IPS-18a (cell line): Measurements from ENCODE around the gene GPX8.

Experiments used
- H3K27ac ChIP-seq: one replicate; pipeline ENCODE4 v1.5.1; 2013; ENCODE audit warnings: low read length
- H3K27me3 ChIP-seq: one replicate; pipeline ENCODE4 v1.6.1; 2013; ENCODE audit warnings: mild to moderate bottlenecking, low read length; ENCODE audit not compliant: control insufficient read depth, insufficient read depth
- H3K36me3 ChIP-seq: one replicate; pipeline ENCODE4 v1.6.1; 2013; ENCODE audit warnings: low read depth, low read length; ENCODE audit not compliant: control insufficient read depth
- H3K4me1 ChIP-seq: one replicate; pipeline ENCODE4 v1.6.1; 2013; ENCODE audit warnings: low read depth, low read length; ENCODE audit not compliant: control insufficient read depth
- H3K4me3 ChIP-seq: one replicate; pipeline ENCODE4 v1.5.1; 2013; ENCODE audit warnings: low read length
- H3K9ac ChIP-seq: one replicate; pipeline ENCODE4 v1.6.1; 2013; ENCODE audit warnings: mild to moderate bottlenecking, low read length, moderate library complexity
- H3K9me3 ChIP-seq: one replicate; pipeline ENCODE4 v1.6.1; 2013; ENCODE audit warnings: low read depth, low read length; ENCODE audit not compliant: control insufficient read depth

Gene GPX8

DNA sequence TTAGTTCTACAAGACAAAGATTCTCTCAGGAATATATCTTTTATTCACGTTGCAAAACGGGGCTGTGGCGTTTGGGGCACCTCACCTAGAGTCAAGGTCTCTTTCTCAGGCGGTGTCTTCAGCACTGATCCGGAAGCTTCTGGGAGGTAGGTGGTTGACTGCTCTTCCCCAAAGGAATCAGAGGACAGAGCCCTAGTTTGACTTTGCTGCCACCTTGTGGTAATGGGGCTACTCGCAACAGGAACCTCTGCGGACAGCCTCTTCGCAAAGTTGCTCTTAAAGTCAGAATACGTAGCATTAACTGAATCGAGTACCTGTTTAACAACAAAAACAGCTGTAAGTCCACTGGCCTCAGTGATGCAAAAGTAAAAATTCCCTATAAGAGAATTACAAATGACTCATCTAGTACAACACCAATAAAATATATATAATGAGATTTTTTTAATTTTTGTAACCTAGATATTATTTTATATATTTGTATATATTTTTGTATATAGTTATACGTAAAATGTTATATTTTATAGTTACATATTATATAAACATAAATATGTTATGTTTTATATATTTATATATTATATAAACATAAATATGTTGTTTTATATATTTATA lies 13.3 kb upstream of the GPX8 start:
- no peak overlapping the region for H3K4me3 ChIP-seq

DNA sequence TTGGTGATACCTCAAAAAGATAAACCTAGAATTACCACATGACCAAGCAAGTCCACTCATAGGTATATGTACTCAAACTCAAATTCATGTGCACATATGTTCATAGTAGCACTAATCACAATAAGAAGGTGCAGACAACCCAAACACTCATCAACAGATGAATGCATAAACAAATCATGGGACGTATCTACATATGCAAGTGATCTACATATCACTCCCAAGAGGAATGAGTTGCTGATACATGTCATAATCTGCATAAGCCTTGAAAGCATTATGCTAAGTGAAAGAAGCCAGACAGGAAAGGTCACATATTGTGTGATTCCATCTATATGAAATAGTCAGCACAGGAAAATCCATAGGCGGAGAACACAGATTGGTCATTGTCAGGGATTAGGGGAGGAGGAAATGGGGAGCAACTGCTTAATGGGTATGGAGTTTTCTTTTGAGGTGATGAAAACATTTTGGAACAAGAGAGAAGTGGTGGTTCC lies 10.6 kb upstream of the GPX8 start:
- H3K27me3 ChIP-seq: no peaks in the 10 kb centered on the region
- no peak overlapping the region for H3K4me3 ChIP-seq

More for the DNA sequence above, 13.3 kb upstream of the GPX8 start:
- no peak overlapping the region for H3K9ac ChIP-seq
- no peaks in the 10 kb centered on the region for H3K36me3 ChIP-seq
- H3K27ac ChIP-seq: no peak overlapping the region
- H3K9me3 ChIP-seq: no peaks in the 10 kb centered on the region
- no peaks in the 10 kb centered on the region for H3K27me3 ChIP-seq
- no peaks in the 10 kb centered on the region for H3K4me1 ChIP-seq

DNA sequence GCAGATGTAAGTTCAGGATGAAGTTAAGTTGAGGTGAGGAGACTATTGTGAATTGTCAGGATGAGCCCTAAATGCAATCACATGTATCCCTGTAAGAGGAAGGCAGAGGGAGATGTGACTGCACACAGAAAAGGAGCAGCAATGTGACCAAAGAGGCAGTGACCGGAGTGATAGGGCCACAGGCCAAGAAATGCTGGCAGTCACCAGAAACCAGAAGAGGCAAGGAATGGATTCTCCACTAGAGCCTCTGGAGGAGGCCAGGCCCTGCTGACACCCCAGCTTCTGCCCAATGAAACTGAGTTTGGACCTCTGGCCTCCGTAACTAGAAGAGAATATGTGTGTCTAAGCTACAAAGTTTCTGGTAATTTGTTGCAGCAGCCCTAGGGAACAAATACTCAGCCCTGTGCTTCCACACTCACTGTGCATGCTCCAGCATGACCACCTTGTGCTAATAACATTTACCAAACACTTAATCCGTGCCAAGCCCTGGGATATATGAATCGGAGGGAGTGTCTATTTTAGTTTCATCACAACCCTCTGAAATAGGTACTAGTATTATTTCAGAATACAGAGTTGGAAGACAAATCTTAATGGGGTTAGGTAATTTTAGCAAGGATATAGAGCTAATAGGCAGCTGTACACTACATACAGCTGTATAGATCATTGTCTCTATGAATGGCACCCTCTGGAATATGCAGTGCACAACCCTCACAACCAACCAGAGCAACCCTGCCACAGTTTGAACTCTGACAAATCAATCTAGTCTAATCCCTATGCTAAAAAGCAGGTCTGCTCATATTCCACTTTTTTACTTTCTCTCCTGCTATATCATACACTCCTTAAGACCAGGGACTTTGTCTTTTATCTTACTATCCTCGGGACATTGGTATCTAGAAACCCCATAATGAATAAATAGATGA lies 7.8 kb upstream of the GPX8 start:
- Histone ChIP-seq H3K27me3 (no peaks in the 10 kb centered on the region), H3K9me3 (no peaks in the 10 kb centered on the region), H3K4me1 (no peaks in the 10 kb centered on the region), H3K4me3 (no peak overlapping the region), H3K27ac (no peak overlapping the region), H3K9ac (no peak overlapping the region), H3K36me3 (no peaks in the 10 kb centered on the region)

More for the DNA sequence above, 10.6 kb upstream of the GPX8 start:
- no peak overlapping the region for H3K27ac ChIP-seq
- no peak overlapping the region for H3K9ac ChIP-seq
- H3K36me3 ChIP-seq: no peaks in the 10 kb centered on the region
- H3K4me1 ChIP-seq: no peaks in the 10 kb centered on the region
- H3K9me3 ChIP-seq: no peaks in the 10 kb centered on the region

DNA sequence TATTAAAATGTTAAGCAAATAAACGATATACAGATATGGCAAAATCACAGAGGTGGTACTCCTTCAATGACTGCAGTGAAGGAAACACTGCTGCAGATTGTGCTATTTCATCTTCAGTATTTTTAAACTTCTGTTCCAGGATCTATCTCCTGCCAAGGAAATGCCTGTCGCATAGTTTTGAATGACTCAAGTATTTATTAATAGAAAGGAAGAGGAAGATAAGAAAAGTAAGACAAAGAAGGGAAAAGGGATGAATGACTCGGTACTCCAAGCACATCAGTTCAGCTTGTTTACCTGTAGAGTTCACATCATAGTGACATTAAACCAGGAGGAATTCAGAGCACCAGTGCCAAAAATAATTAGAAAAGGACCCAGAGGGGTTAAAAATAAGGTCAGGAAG lies 5.1 kb upstream of the GPX8 start:
- no peak overlapping the region for H3K27ac ChIP-seq
- no peaks in the 10 kb centered on the region for H3K27me3 ChIP-seq
- H3K4me1 ChIP-seq: no peaks in the 10 kb centered on the region
- H3K36me3 ChIP-seq: no peaks in the 10 kb centered on the region
- no peak overlapping the region for H3K9ac ChIP-seq
- no peak overlapping the region for H3K4me3 ChIP-seq
- no peaks in the 10 kb centered on the region for H3K9me3 ChIP-seq

DNA sequence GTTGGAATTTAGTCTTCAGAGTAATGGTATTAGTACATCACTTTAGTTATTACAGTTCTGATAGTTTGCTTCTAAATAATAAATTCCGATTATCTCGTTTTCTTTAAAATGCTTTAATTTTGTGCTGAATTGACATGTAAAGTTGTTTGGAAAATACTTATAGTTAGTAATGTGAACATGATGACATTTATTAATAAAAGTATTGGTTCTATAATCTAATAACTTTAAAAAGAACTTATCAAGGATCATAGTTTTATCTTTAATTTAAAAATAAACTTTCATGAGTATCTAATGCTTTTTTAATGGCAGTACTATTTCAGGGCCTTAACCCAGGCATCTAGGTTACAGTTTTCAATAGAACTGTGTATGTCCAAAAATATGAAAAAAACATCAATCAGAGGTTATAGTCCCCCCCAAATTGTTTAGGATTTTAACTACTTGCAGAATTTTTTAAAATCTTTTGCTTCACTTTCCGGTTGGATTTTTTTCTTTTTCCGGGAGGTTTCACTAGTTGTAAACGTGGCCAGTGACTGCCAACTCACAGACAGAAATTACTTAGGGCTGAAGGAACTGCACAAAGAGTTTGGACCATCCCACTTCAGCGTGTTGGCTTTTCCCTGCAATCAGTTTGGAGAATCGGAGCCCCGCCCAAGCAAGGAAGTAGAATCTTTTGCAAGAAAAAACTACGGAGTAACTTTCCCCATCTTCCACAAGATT lies 680 bp downstream of the GPX8 start:
- H3K9me3 ChIP-seq: no peaks in the 10 kb centered on the region
- no peaks in the 10 kb centered on the region for H3K4me1 ChIP-seq
- H3K27ac ChIP-seq: peak overlapping the region; percentile 86
- H3K27me3 ChIP-seq: no peaks in the 10 kb centered on the region
- H3K4me3 ChIP-seq: peak overlapping the region; percentile 85
- H3K36me3 ChIP-seq: peaks cover 18% of the 10 kb centered on the region
- peak overlapping the region; percentile 94 for H3K9ac ChIP-seq

DNA sequence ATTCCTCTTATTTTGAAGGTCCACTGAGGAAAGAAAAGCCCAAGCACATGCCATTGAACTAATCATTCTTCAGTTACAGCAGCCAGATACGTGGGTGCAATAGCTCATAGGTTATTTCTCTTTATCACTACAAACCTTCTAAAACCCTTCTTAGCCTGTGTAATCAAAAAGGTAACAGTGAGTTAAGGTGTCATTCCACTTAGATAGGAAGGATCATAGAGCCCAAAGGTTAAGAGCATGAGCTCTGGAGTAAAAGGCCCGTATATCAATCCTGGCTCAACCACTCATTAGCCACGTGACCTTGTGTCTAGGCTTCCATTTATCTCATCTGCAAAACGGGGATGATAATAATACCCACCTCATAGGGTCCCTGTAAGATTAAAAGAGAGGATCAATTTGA lies 2.7 kb downstream of the GPX8 start:
- Histone ChIP-seq H3K4me1 (no peaks in the 10 kb centered on the region), H3K27me3 (no peaks in the 10 kb centered on the region), H3K9me3 (no peaks in the 10 kb centered on the region), H3K36me3 (peaks cover 18% of the 10 kb centered on the region), H3K27ac (no peak overlapping the region), H3K4me3 (no peak overlapping the region), H3K9ac (no peak overlapping the region)

DNA sequence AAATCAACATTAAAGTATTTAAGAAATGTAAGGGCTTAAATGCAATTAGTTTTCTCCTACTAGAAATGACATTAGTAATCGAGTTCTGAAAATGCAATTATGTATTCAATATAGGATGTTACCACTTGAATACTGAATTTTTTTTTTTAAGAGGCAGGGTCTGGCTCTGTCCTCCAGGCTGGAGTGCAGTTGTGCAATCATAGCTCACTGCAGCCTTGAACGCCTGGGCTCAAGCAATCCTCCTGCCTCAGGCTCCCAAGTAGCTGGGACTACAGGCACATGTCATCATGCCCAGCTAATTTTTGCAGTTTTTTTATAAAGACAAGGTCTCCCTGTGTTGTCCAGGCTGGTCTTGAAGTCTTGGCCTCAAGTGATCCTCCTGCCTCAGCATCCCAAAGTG lies 11.5 kb downstream of the GPX8 start:
- no peak overlapping the region for H3K27ac ChIP-seq
- peaks cover 59% of the 10 kb centered on the region for H3K27me3 ChIP-seq
- peaks cover 13% of the 10 kb centered on the region for H3K4me1 ChIP-seq

DNA sequence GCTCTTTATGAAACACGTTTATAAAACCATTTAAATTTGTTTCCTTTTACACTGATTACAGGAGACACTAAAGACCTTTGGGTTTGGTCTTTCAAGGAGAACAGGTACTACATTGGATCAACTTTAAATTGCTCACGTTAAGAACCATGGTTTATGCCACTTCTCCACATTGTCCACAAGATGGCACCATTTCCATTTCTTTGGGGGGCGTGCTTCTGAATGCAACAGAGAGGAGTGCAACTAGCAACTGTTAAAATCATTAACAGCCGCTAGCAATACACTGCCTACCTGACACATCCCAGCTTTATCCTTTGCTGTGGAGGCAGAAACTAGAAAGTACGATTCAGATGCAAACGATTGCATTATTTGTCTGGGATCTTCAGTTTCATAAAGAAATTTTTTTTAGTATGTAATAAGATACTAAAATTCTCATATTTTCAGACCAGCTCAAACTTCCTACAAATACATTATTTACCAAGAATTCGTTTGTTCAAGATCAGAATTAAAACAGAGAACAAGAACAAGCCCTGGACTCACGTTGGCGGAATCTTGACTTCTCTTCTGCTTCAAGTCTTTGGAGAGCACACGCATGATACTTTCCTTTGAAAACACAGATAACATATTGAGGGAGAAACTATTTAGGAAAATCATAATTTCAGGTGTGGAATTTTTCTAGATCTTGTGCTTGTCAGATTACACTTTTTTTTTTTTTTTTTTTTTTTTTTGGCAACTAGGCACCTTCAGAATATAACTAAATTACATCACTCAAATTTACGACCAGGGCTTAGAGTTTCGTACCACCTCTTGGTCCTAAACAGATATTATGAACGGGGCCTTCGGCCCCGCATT lies 12.3 kb downstream of the GPX8 start:
- H3K36me3 ChIP-seq: no peaks in the 10 kb centered on the region
- H3K9ac ChIP-seq: no peak overlapping the region
- no peak overlapping the region for H3K27ac ChIP-seq
- peak overlapping the region; percentile 54 for H3K4me3 ChIP-seq
- peaks cover 67% of the 10 kb centered on the region for H3K27me3 ChIP-seq
- peaks cover 13% of the 10 kb centered on the region for H3K4me1 ChIP-seq
- H3K9me3 ChIP-seq: no peaks in the 10 kb centered on the region

More for the DNA sequence above, 11.5 kb downstream of the GPX8 start:
- H3K4me3 ChIP-seq: no peak overlapping the region
- H3K36me3 ChIP-seq: no peaks in the 10 kb centered on the region
- H3K9ac ChIP-seq: no peak overlapping the region
- no peaks in the 10 kb centered on the region for H3K9me3 ChIP-seq

DNA sequence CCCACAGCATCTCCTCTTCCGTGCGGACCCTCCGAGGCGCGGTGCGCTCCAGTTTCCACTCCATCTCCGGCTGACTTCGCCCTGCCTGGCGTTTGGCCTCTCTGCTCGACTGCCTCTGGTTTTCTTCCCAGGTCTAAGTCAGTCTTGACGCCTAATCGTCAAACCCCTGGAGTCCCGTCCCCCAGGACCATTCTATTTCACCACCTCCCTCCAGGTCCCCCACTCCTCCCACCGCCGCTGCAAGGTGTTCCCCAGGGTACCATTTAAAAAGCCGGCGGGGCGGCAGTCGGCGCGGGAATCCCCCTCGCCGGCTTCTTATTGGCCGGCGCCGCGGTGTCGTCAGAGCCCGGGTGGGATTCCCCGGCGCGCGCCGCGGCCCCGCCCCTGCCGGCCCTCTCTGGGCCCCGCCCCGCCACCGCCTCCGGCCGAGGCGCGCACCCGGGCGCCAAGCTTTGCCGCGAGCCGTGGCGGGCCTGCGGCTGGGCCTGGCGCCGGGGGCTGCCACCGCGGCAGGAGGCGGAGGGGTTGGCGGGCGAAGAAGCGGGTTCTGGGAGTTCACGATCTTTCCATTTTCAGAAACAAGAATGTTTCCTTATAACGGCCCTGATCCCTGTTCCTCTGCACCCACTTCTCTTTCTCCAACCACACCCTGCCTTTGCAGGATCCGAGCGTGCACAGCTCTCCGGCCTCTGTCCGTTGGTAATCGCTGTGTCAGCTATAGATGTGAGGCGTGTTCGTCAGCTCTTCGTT lies 13.1 kb downstream of the GPX8 start, which contains the start of gene CDC20B:
TSS of gene CDC20B (minus strand) at position 241 of the 750 bp plus-strand sequence. CDS start at position 64, 177 bp downstream.
- H3K9me3 ChIP-seq: no peaks in the 10 kb centered on the region
- no peak within 1 kb of the TSS for H3K9ac ChIP-seq
- peaks cover 76% of the 10 kb centered on the region for H3K27me3 ChIP-seq
- no peak within 1 kb of the TSS for H3K27ac ChIP-seq
- H3K4me1 ChIP-seq: peaks cover 13% of the 10 kb centered on the region
- no peaks in the 10 kb centered on the region for H3K36me3 ChIP-seq
- peak within 1 kb of the TSS; percentile 58 for H3K4me3 ChIP-seq

DNA sequence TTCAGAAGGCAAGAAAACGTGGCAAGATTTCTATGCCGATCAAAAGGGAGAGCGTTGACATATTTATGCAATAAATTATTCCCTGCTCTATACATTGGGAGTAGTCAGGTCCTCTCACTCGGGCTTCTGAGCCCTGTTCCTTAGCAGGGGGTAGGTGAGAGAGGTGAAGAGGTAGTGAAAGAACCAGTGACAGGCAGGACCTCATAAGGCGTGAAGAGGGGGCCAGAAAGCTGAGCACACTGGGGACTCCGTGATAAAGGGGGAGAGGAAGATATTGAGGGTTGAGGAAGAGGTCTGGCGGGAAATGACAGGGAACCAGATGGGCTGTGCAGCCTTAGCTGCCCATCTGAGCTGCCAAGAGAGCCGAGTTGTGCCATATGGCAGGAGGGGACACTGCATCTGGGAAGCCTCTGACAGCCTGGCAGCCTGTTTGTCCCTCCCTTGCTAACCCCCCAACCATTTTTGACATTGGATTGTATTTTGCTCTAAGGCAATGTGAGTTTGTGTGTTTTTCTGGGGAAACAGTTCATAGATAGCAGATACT lies 13.8 kb downstream of the GPX8 start:
- peaks cover 82% of the 10 kb centered on the region for H3K27me3 ChIP-seq
- no peak overlapping the region for H3K27ac ChIP-seq
- no peaks in the 10 kb centered on the region for H3K9me3 ChIP-seq
- H3K9ac ChIP-seq: no peak overlapping the region
- peaks cover 13% of the 10 kb centered on the region for H3K4me1 ChIP-seq
- no peaks in the 10 kb centered on the region for H3K36me3 ChIP-seq
- H3K4me3 ChIP-seq: peak overlapping the region; percentile 58
